ENCODE measurements around the gene FOXP1. TPM values are rescaled to one million over a fixed set of nuclear protein-coding genes. Genes with fewer than 3 reads are reported as not detected.
A peak's percentile ranks its signal among the peaks of the same experiment; 100 is the strongest.

Gene FOXP1
- total and polyA plus RNA-seq, 2 of the 8 experiments (the other 6 are each of a cell fraction or from before 2014, with no cell fraction given), result 13.9 to 25.4 TPM

- H4K91ac ChIP-seq (replicated peaks; ENCODE audit: insufficient read length, low read length), result no peak overlapping the region
- FAIRE-seq, result no peak
- H3K9me3 ChIP-seq (ENCODE audit: insufficient read depth in 2 of 2, low read depth in 1 of 2, low read length in 1 of 2), result no peaks in the 10 kb centered on the region
- H4K5ac ChIP-seq (ENCODE audit: insufficient read length, low read depth, low read length), result no peak overlapping the region
- no peak overlapping the region for H3K27ac ChIP-seq (ENCODE audit: low read depth, low read length)
- H3K18ac ChIP-seq (ENCODE audit: extremely low read depth, low read length), result no peak overlapping the region
- H3K23me2 ChIP-seq (ENCODE audit: low read depth, low read length), result no peaks in the 10 kb centered on the region; the same call in 1 of the 2 replicates
- no peak overlapping the region for H3K14ac ChIP-seq (ENCODE audit: insufficient read length)
- H3K56ac ChIP-seq (replicated peaks; ENCODE audit: insufficient read length, low read depth, low read length), result no peak overlapping the region
- H3K4me3 ChIP-seq (ENCODE audit: extremely low read depth in 1 of 4, insufficient read depth in 2 of 4, low read depth in 3 of 4, low read length in 4 of 4), result no peak overlapping the region
- no peak overlapping the region for H2BK15ac ChIP-seq (ENCODE audit: low read length)
- no peak for TF ChIP-seq CHD1 (IDR thresholded peaks at IDR 0.05; ENCODE audit: low read depth, low read length)
- TF ChIP-seq POU5F1 (IDR thresholded peaks at IDR 0.05; ENCODE audit: low read depth, low read length), result no peak
- TF ChIP-seq YY1 (IDR thresholded peaks at IDR 0.05; ENCODE audit: low read depth, low read length), result no peak
- no peak for TF ChIP-seq RNF2 (IDR thresholded peaks at IDR 0.05; ENCODE audit: borderline replicate concordance, low read depth, low read length, missing control alignments, poor library complexity, severe bottlenecking)
- no peak for TF ChIP-seq PHF8 (conservative IDR thresholded peaks at IDR 0.05; ENCODE audit: low read depth, low read length)
- no peak for TF ChIP-seq USF2 (IDR thresholded peaks at IDR 0.05; ENCODE audit: low read length)
- no peak for TF ChIP-seq KDM1A (IDR thresholded peaks at IDR 0.05; ENCODE audit: borderline replicate concordance, low read length)
- TF ChIP-seq ATF2 (IDR thresholded peaks at IDR 0.05; ENCODE audit: low read length), result no peak
- no peak overlapping the region for H3K23ac ChIP-seq (ENCODE audit: insufficient read length)
- WGBS, 2 experiments (ENCODE audit: extremely low coverage in 1 of 2, insufficient coverage in 1 of 2, insufficient read length in 1 of 2, insufficient replicate concordance in 2 of 2, low coverage in 1 of 2, low lambda C conversion rate in 2 of 2, missing lambda C conversion rate in 1 of 2), result 89% methylated on average over 1 of the region's 1 CpG; no CpG with 5 or more reads in 1 of the 2 experiments
- no peak overlapping the region for H2AFZ ChIP-seq (ENCODE audit: low read length)
- H4K8ac ChIP-seq (ENCODE audit: extremely low read depth, insufficient read depth, low read length), result no peak overlapping the region
- H3K4me1 ChIP-seq (replicated peaks in 1 of 4; ENCODE audit: control insufficient read depth in 3 of 4, insufficient read depth in 4 of 4, low read length in 3 of 4), result peaks cover 1 to 12% (median 5%) of the 10 kb centered on the region in 4 experiments; a peak in 4 of 7 replicates
- no peaks in the 10 kb centered on the region for H3K27me3 ChIP-seq (replicated peaks in 1 of 4; ENCODE audit: control insufficient read depth in 3 of 4, extremely low read depth in 1 of 4, insufficient read depth in 3 of 4, low read length in 3 of 4)
- ChIA-PET CTCF (ENCODE audit: partially characterized antibody) (interaction anchor here (0.6 to 1.4 kb wide), 5 partner anchors 8 to 236 kb away, joined by 3 to 4 read pairs (median 3); no protein-coding TSS in a partner anchor), POLR2A (ENCODE audit: partially characterized antibody) (interaction anchor here (0.8 to 0.9 kb wide), 2 partner anchors 9 to 11 kb away, joined by 3 read pairs; no protein-coding TSS in a partner anchor)
- no peak overlapping the region for H3K9ac ChIP-seq (replicated peaks in 1 of 4; ENCODE audit: extremely low read depth in 1 of 4, low read depth in 3 of 4, low read length in 3 of 4)
- no peak overlapping the region for H3K4me2 ChIP-seq (ENCODE audit: insufficient read depth in 1 of 2, low read depth in 2 of 2, low read length in 2 of 2)
- no peaks in the 10 kb centered on the region for H4K20me1 ChIP-seq (replicated peaks in 1 of 2; ENCODE audit: control insufficient read depth in 1 of 2, insufficient read depth in 2 of 2, low read length in 2 of 2)
- H2BK12ac ChIP-seq (ENCODE audit: low read depth, low read length), result no peak overlapping the region
- H2BK20ac ChIP-seq (ENCODE audit: low read length), result no peak overlapping the region
- H2AK5ac ChIP-seq (ENCODE audit: low read depth, low read length), result peak overlapping the region; percentile 32; the same call in 1 of the 2 replicates
- H3K79me1 ChIP-seq (ENCODE audit: low read depth, low read length), result no peaks in the 10 kb centered on the region; the same call in 1 of the 2 replicates
- 0 out of 8 replicates have a peak, but pooled peaks cover 0 to 3% (median 0%) of the 10 kb centered on the region in 4 experiments for H3K36me3 ChIP-seq (ENCODE audit: control insufficient read depth in 2 of 4, insufficient read depth in 4 of 4, low read length in 3 of 4)
- H3K79me2 ChIP-seq (ENCODE audit: control insufficient read depth in 1 of 2, insufficient read depth in 2 of 2, low read length in 2 of 2), result no peaks in the 10 kb centered on the region; a peak in 2 of 4 replicates
- H2BK5ac ChIP-seq (ENCODE audit: low read depth, low read length), result no peak overlapping the region
- H3K4ac ChIP-seq (replicated peaks; ENCODE audit: insufficient read length, low read depth, low read length), result no peak overlapping the region
- DNase-seq (ENCODE audit: low read depth in 1 of 2, low spot score in 2 of 2), result no peak
- H2BK120ac ChIP-seq (replicated peaks; ENCODE audit: low read depth, low read length), result no peak overlapping the region
Observed at GRCh38 chr3:71258116-71258515, 325.4 kb downstream of the FOXP1 start.

Data from H1 (cell line).